Endodermal cell (in vitro differentiated cells): ENCODE data around the gene DTYMK. TPM values are rescaled to one million over a fixed set of nuclear protein-coding genes. Genes with fewer than 3 reads are reported as not detected.

ENCODE experiments used
- DNase-seq: peaks from one replicate; pipeline ENCODE4 v3.0.0-alpha.2; 2017
- H3K27ac ChIP-seq: 2 replicates; pipeline ENCODE4 v1.5.1; 2013; ENCODE audit warnings: mild to moderate bottlenecking, low read depth, low read length, moderate library complexity
- H3K27me3 ChIP-seq: 2 replicates; pipeline ENCODE4 v1.6.1; 2013; ENCODE audit warnings: mild to moderate bottlenecking, low read length, moderate library complexity; ENCODE audit not compliant: insufficient read depth, control insufficient read depth, poor library complexity, severe bottlenecking
- H3K36me3 ChIP-seq: 2 replicates; pipeline ENCODE4 v1.7.0; 2013; ENCODE audit warnings: mild to moderate bottlenecking, low read length, moderate library complexity; ENCODE audit not compliant: control insufficient read depth, insufficient read depth
- H3K4me1 ChIP-seq: one replicate; pipeline ENCODE4 v1.7.0; 2013; ENCODE audit warnings: low read length; ENCODE audit not compliant: control insufficient read depth, insufficient read depth
- H3K4me3 ChIP-seq: 2 replicates; pipeline ENCODE4 v1.5.1; 2013; ENCODE audit warnings: mild to moderate bottlenecking, low read length, moderate library complexity
- H3K9ac ChIP-seq: 2 replicates; pipeline ENCODE4 v1.6.1; 2013; ENCODE audit warnings: mild to moderate bottlenecking, low read length, moderate library complexity; ENCODE audit not compliant: poor library complexity, severe bottlenecking; ENCODE audit errors: extremely low read depth
- H3K9me3 ChIP-seq: 2 replicates; pipeline ENCODE4 v1.6.1; 2013; ENCODE audit warnings: mild to moderate bottlenecking, low read length, moderate library complexity; ENCODE audit not compliant: control insufficient read depth
- H3K27ac Mint-ChIP-seq: 2 replicates; pipeline ENCODE4 v1.8.0; 2020; ENCODE audit warnings: mixed read lengths
- H3K27me3 Mint-ChIP-seq: 2 replicates; pipeline ENCODE4 v1.8.0; 2021; ENCODE audit warnings: mild to moderate bottlenecking, mixed read lengths; ENCODE audit not compliant: insufficient read depth
- H3K36me3 Mint-ChIP-seq: 2 replicates; pipeline ENCODE4 v1.8.0; 2020; ENCODE audit warnings: low read depth, mixed read lengths
- H3K4me1 Mint-ChIP-seq: 2 replicates; pipeline ENCODE4 v1.8.0; 2020; ENCODE audit warnings: mixed read lengths
- H3K4me3 Mint-ChIP-seq: 2 replicates; pipeline ENCODE4 v1.8.0; 2020; ENCODE audit warnings: mild to moderate bottlenecking, moderate library complexity, mixed read lengths
- H3K9me3 Mint-ChIP-seq: 2 replicates; pipeline ENCODE4 v1.8.0; 2020; ENCODE audit warnings: mild to moderate bottlenecking, mixed read lengths
- WGBS, 2 experiments: methylation state at CpG; one replicate each; pipeline versions ENCODE4 v1.1.5 to v1.1.7; 2013; ENCODE audit warnings: missing lambda C conversion rate in 2 of 2, mixed read lengths in 1 of 2; ENCODE audit not compliant: insufficient coverage in 1 of 2, insufficient read length in 1 of 2; 5-methylcytosine and 5-hydroxymethylcytosine counted together
- total RNA-seq, 2 donors: library from RNA; stranded (reverse); fragmentation: NEBNext Ultra II Directional in 1 of 2; extraction: Animal tissue kit (Norgen Biotek cat#: 25700) in 1 of 2; gene quantifications; 2 replicates in 1 of 2; 3 replicates in 1 of 2; pipeline ENCODE4 v1.2.1, GENCODE V29; 2021
- TF ChIP-seq, protein P1 (sequence below): fragments of 200-600 bp; sonication (generic); conservative IDR thresholded peaks from 2 replicates; pipeline ENCODE4 v1.5.0; 2021; ENCODE audit warnings: antibody characterized with exemption, mild to moderate bottlenecking

DTYMK gene
- total RNA-seq, 2 donors from 2014 or later: 60.9 to 62.4 TPM

DNA sequence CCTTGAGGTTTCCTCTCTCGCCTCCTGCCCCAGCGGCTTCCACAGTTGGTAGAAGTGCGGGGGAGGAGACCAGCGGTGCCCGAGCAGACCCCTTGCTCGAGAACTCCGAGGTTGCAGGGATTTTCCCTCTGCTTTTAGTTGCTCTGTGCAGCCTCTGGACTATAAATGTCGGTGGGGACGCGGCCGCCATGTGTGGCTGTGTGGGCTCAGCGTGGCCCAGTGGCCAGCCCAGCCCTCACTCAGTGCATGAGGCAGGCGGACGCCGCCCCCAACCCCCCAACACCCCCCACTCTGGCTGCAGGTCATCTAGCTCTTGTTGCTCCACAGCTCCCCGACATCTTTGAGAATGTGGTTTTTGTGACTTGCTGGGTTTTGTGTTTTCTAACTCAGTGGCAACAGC is 32.5 kb upstream of the DTYMK start:
- H3K36me3 ChIP-seq: peaks cover 79% of the 10 kb centered on the region
- peaks cover 34% of the 10 kb centered on the region for H3K9me3 Mint-ChIP-seq

DNA sequence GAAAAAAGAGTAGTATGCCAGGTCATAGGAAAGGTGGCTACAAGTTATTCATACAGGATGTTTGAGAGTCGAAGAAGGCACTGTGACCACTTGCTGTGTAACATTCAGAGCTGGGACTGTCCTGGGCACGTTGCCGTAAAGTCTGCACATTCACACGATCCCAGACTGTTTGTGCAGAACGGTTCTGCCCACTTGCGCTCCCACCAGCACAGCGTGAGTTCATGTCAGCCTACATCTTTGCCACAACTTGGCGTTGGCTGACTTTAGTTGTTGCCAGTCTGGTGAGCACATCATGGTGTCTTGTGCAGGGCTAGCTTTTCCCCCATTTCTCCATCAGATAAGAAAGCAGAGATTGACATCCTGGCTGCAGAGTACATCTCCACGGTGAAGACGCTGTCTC is 22.3 kb upstream of the DTYMK start:
- Histone ChIP-seq H3K4me3 (no peak overlapping the region), H3K9ac (no peak overlapping the region), H3K4me1 (no peaks in the 10 kb centered on the region), H3K27me3 (no peaks in the 10 kb centered on the region), H3K36me3 (peaks cover 83% of the 10 kb centered on the region), H3K9me3 (peaks cover 23% of the 10 kb centered on the region), H3K27ac (no peak overlapping the region)
- H3K27ac Mint-ChIP-seq: peak overlapping the region; percentile 11
- no peaks in the 10 kb centered on the region for H3K27me3 Mint-ChIP-seq
- no peaks in the 10 kb centered on the region for H3K4me1 Mint-ChIP-seq
- TF ChIP-seq, protein P1, sequence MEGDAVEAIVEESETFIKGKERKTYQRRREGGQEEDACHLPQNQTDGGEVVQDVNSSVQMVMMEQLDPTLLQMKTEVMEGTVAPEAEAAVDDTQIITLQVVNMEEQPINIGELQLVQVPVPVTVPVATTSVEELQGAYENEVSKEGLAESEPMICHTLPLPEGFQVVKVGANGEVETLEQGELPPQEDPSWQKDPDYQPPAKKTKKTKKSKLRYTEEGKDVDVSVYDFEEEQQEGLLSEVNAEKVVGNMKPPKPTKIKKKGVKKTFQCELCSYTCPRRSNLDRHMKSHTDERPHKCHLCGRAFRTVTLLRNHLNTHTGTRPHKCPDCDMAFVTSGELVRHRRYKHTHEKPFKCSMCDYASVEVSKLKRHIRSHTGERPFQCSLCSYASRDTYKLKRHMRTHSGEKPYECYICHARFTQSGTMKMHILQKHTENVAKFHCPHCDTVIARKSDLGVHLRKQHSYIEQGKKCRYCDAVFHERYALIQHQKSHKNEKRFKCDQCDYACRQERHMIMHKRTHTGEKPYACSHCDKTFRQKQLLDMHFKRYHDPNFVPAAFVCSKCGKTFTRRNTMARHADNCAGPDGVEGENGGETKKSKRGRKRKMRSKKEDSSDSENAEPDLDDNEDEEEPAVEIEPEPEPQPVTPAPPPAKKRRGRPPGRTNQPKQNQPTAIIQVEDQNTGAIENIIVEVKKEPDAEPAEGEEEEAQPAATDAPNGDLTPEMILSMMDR: no peak
- DNase-seq: no peak
- WGBS, 2 experiments: 95 to 97% methylated on average over 10 of the region's 10 CpGs
- H3K36me3 Mint-ChIP-seq: peaks cover 88% of the 10 kb centered on the region
- no peak overlapping the region for H3K4me3 Mint-ChIP-seq
- H3K9me3 Mint-ChIP-seq: peaks cover 16% of the 10 kb centered on the region

More for the DNA sequence above, 32.5 kb upstream of the DTYMK start:
- no peaks in the 10 kb centered on the region for H3K27me3 Mint-ChIP-seq
- H3K36me3 Mint-ChIP-seq: peaks cover 77% of the 10 kb centered on the region
- no peaks in the 10 kb centered on the region for H3K4me1 ChIP-seq
- H3K27ac ChIP-seq: no peak overlapping the region
- H3K4me1 Mint-ChIP-seq: no peaks in the 10 kb centered on the region
- DNase-seq: no peak
- TF ChIP-seq, protein P1: no peak
- H3K4me3 Mint-ChIP-seq: no peak overlapping the region
- H3K4me3 ChIP-seq: no peak overlapping the region
- no peak overlapping the region for H3K27ac Mint-ChIP-seq
- no peak overlapping the region for H3K9ac ChIP-seq
- 95 to 99% methylated on average over 14 to 16 of the region's 16 CpGs for WGBS, 2 experiments
- H3K27me3 ChIP-seq: no peaks in the 10 kb centered on the region
- H3K9me3 ChIP-seq: peaks cover 27% of the 10 kb centered on the region

DNA sequence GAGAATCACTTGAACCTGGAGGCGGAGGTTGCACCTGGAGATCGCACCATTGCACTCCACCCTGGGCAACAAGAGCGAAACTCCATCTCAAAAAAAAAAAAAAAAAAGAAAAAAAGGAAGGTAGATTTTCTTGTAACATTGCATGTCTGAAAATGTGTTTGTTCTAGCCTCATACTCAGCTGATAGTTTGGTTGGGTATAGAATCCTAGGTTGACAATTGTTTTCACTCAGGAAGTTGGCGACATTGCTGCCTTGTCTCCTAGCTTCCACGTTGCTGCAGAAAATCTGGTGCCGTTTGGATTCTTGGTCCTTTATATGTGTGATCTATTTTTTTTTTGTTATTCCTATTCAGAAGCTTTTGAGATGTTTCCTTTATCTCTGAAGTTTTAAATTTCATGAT is 19.9 kb upstream of the DTYMK start:
- Mint-ChIP-seq H3K27me3 (no peaks in the 10 kb centered on the region), H3K27ac (no peak overlapping the region), H3K36me3 (peaks cover 70% of the 10 kb centered on the region), H3K9me3 (peaks cover 13% of the 10 kb centered on the region), H3K4me3 (no peak overlapping the region), H3K4me1 (peaks cover 5% of the 10 kb centered on the region)
- H3K27ac ChIP-seq: no peak overlapping the region
- no peak overlapping the region for H3K9ac ChIP-seq
- DNase-seq: no peak
- no peaks in the 10 kb centered on the region for H3K4me1 ChIP-seq
- WGBS, 2 experiments: 93 to 97% methylated on average over 2 to 6 of the region's 6 CpGs
- H3K27me3 ChIP-seq: no peaks in the 10 kb centered on the region
- TF ChIP-seq, protein P1: no peak
- H3K4me3 ChIP-seq: no peak overlapping the region
- peaks cover 66% of the 10 kb centered on the region for H3K36me3 ChIP-seq
- H3K9me3 ChIP-seq: peaks cover 20% of the 10 kb centered on the region
